K562 (cell line): ENCODE results near the gene PRIM1. TPM values are rescaled to one million over a fixed set of nuclear protein-coding genes. Genes with fewer than 3 reads are reported as not detected.

Experiments
- ARID3B ChIP-seq: fragments of 250-450 bp; sonication (Bioruptor Pico); IDR thresholded peaks from 2 replicates; pipeline ENCODE4 v1.4.0; 2020; ENCODE audit warnings: borderline replicate concordance
- E2F8 ChIP-seq: fragments of 450-650 bp; IDR thresholded peaks from 2 replicates; pipeline ENCODE4 v1.7.1; 2018; ENCODE audit warnings: mild to moderate bottlenecking, low read depth; ENCODE audit not compliant: partially characterized antibody
- FOXK2 ChIP-seq, 2 experiments: fragments of 450-650 bp; IDR thresholded peaks in 1 of 2; conservative IDR thresholded peaks in 1 of 2; 2 replicates each; pipeline ENCODE4 v1.6.1; 2016; ENCODE audit warnings: low read depth in 2 of 2, mild to moderate bottlenecking in 1 of 2
- MAFG ChIP-seq: fragments of 450-650 bp; conservative IDR thresholded peaks from 2 replicates; pipeline ENCODE4 v1.6.1; 2016; ENCODE audit warnings: missing genetic modification characterization, missing compliant biosample characterization
- RAD51 ChIP-seq: fragments of 450-650 bp; IDR thresholded peaks from 2 replicates; pipeline ENCODE4 v1.7.1; 2016; ENCODE audit warnings: low read depth, mild to moderate bottlenecking, borderline replicate concordance
- RERE ChIP-seq: sonication (generic); formaldehyde crosslinking; IDR thresholded peaks from 2 replicates; pipeline ENCODE4 v1.8.0; 2023; ENCODE audit warnings: missing genetic modification reagents, mild to moderate bottlenecking, borderline replicate concordance
- SIN3B ChIP-seq: fragments of 450-650 bp; IDR thresholded peaks from 2 replicates; pipeline ENCODE4 v1.6.1; 2017; ENCODE audit warnings: low read depth, mild to moderate bottlenecking, moderate library complexity
- SMARCE1 ChIP-seq: fragments of 450-650 bp; IDR thresholded peaks from 2 replicates; pipeline ENCODE4 v1.7.1; 2016; ENCODE audit warnings: mild to moderate bottlenecking
- STAT6 ChIP-seq: sonication (generic); formaldehyde crosslinking; IDR thresholded peaks from 2 replicates; pipeline ENCODE4 v1.8.1; 2023; ENCODE audit warnings: mild to moderate bottlenecking, missing genetic modification reagents
- TSC22D4 ChIP-seq: fragments of 450-650 bp; IDR thresholded peaks from 2 replicates; pipeline ENCODE4 v1.6.1; 2016; ENCODE audit warnings: missing genetic modification characterization, missing biosample characterization, control low read depth
- ZNF277 ChIP-seq: fragments of 250-450 bp; sonication (Bioruptor Pico); IDR thresholded peaks from 2 replicates; pipeline ENCODE4 v1.8.0; 2022; ENCODE audit warnings: inconsistent platforms, mild to moderate bottlenecking, moderate library complexity, borderline replicate concordance
- polyA plus RNA-seq, 8 experiments: library from polyadenylated mRNA; depleted of rRNA in 4 of 8; stranded (reverse) in 5 of 8; unstranded in 3 of 8; fragments of >200 nt; fragmentation: Nextera tagmentation in 2 of 8; fragmentation: Illumina TruSeq in 1 of 8; extraction: Ambion mirVana in 2 of 8; extraction: Trizol in 1 of 8; gene quantifications; 2 replicates each; pipeline versions ENCODE4 v1.2.1 to v1.2.3, GENCODE V29; 2011 to 2014; ENCODE audit warnings: inconsistent platforms in 1 of 8, missing spikeins in 1 of 8
- total RNA-seq, 7 experiments: library from RNA; depleted of rRNA in 6 of 7; stranded (reverse); fragments of >200 nt in 6 of 7; fragmentation: Illumina TruSeq in 2 of 7; extraction: Trizol in 2 of 7; gene quantifications; 2 replicates each; pipeline versions ENCODE4 v1.2.1 to v1.2.3, GENCODE V29; 2011 to 2021; ENCODE audit warnings: low replicate concordance in 1 of 7

Gene PRIM1
- total and polyA plus RNA-seq, 9 of the 15 experiments (the other 6 are each of a cell fraction or from before 2014, with no cell fraction given): 67.2 to 179 (median 140) TPM

- no peak for TF ChIP-seq RERE (CRISPR knock-in tag)
- TF ChIP-seq STAT6 (CRISPR knock-in tag): no peak
- TF ChIP-seq FOXK2 (conservative IDR thresholded peaks at IDR 0.05 in 1 of 2, IDR thresholded peaks at IDR 0.05 in 1 of 2; ENCODE audit: low read depth in 2 of 2): 0 out of 4 replicates have a peak, but pooled peaks of 1 of the 2 experiments have one; percentile 20
- TF ChIP-seq ZNF277: no peak
- peak; percentile 48; the same call in 1 of the 2 replicates for TF ChIP-seq SMARCE1
- no peak for TF ChIP-seq MAFG (tag)
- TF ChIP-seq RAD51: no peak
- TF ChIP-seq TSC22D4 (tag): no peak
- TF ChIP-seq SIN3B: no peak
- no peak for TF ChIP-seq E2F8
- TF ChIP-seq ARID3B (CRISPR knock-in tag): no peak
- TF ChIP-seq, all 486 proteins: peak for 39
Measured at GRCh38 chr12:56695327-56696101, 56.6 kb downstream of the PRIM1 start (continued).
